Measurements from ENCODE around the gene NAT10.
"Not testable (repeated sequence)": the region's sequence is repeated elsewhere in the genome, so short reads cannot be mapped to it uniquely, and the experiment has no call there.

Gene NAT10

DNA sequence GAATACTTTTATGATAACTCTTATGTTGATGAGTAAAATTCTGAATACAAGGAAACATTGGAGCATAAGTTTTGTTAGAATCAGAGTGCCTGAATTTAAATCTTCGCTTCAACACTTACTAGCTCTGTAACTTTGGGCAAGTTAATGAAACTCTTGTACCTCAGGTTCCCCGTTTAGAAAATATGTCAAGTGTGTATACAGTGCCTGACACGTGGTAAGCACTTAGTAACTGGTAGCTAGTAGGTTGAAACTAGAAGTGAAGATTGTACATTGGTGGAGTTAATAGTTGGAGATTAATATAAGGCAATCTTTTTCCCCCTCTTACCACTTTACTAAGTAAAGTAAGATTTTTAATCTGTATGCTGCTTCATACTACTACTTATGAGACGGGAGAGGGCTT, 24.8 kb upstream of the NAT10 start:
- TF ChIP-seq, protein P1, sequence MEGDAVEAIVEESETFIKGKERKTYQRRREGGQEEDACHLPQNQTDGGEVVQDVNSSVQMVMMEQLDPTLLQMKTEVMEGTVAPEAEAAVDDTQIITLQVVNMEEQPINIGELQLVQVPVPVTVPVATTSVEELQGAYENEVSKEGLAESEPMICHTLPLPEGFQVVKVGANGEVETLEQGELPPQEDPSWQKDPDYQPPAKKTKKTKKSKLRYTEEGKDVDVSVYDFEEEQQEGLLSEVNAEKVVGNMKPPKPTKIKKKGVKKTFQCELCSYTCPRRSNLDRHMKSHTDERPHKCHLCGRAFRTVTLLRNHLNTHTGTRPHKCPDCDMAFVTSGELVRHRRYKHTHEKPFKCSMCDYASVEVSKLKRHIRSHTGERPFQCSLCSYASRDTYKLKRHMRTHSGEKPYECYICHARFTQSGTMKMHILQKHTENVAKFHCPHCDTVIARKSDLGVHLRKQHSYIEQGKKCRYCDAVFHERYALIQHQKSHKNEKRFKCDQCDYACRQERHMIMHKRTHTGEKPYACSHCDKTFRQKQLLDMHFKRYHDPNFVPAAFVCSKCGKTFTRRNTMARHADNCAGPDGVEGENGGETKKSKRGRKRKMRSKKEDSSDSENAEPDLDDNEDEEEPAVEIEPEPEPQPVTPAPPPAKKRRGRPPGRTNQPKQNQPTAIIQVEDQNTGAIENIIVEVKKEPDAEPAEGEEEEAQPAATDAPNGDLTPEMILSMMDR (conservative IDR thresholded peaks at IDR 0.05; ENCODE audit: low read depth, low read length), result no peak
- H3K4me3 ChIP-seq (ENCODE audit: low read depth, low read length), result no peak overlapping the region
- DNase-seq (ENCODE audit: low read depth), result no peak

DNA sequence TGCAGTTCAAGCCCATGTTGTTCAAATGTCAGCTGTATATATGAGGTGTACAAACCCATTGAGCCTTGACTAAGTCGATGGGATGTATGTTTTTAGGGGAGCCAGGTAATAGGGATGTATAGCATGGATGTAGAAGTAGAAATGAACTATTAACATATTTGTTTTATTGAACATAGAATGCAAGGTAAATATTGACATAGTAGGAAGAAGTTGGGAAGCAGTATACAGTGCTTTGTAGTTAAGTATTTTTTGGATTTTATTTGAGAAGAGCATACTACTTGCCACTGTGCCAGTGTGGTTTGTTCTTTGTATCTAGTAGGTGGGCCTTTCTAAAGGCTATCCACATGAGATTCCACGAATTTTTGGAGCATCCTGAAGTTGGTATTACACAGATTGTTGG, 20.8 kb upstream of the NAT10 start:
- TF ChIP-seq, protein P1 (conservative IDR thresholded peaks at IDR 0.05; ENCODE audit: low read depth, low read length), result no peak
- H3K4me3 ChIP-seq (ENCODE audit: low read depth, low read length), result no peak overlapping the region
- no peak for DNase-seq (ENCODE audit: low read depth)

DNA sequence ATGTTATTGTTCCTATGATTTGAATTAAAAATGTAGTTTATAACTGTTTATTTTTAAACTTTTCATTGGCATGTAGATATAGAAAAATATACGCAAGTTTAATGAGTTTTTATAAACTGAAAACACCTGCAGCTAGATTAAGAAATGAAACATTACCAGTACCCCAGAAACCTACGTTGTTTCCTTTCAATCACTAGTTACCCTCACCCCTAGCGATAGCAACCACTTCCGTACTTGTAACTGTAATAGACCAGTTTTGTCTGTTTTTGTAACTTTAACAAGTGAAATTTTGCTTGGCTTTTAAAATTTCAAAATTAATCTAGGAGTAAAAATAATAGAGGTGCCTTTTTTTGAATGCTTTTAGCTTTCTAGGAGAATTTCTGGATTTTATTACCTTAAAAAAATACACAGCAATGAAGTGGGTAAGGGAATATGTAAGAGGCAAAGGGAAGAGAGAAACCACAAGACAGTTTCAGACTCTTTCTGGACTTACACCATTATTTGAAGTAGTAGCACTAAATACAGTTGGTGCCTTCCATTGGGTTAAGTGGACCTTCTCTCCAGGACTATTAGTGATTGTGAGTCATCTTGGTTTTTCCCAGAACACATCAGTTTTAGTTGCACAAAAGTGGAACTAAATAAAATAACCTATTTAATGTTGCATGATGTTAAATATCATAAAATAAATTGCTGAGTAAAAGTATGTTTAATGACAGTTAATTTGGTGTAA, 18.7 kb upstream of the NAT10 start:
- DNase-seq (ENCODE audit: low read depth), result peak; percentile 33
- H3K4me3 ChIP-seq (ENCODE audit: low read depth, low read length), result no peak overlapping the region
- TF ChIP-seq, protein P1 (conservative IDR thresholded peaks at IDR 0.05; ENCODE audit: low read depth, low read length), result no peak

DNA sequence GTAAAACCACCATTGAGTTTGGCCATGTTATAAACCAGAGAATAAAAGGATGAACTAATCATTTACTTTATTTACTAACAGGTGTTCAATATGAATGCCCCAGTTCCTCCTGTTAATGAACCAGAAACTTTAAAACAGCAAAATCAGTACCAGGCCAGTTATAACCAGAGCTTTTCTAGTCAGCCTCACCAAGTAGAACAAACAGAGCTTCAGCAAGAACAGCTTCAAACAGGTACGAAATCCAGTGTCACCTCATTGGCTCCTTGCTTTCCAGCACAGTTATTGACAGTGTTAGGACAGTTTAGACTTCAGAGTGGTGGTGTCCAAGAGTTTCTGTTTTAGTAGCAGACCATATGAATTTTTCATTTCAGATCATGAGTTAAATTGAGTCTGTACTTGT, 13.6 kb upstream of the NAT10 start:
- no peak overlapping the region for H3K4me3 ChIP-seq (ENCODE audit: low read depth, low read length)
- TF ChIP-seq, protein P1 (conservative IDR thresholded peaks at IDR 0.05; ENCODE audit: low read depth, low read length), result no peak
- no peak for DNase-seq (ENCODE audit: low read depth)

DNA sequence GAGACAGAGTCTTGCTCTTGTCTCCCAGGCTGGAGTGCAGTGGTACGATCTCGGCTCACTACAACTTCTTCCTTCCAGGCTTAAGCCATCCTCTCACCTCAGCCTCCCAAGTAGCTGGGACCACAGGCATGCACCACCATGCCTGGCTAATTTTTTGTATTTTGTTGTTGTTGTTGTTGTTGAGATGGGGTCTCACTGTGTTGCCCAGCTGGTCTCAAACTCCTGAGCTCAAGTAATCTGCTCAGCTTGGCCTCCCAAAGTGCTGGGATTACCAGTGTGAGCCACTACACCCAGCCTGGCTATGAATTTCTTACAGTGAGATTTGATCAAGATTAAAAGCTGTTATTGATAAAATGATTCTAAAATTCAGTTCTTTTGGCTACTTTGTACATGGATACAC, 10.5 kb upstream of the NAT10 start:
- H3K4me3 ChIP-seq (ENCODE audit: low read depth, low read length); DNase-seq (ENCODE audit: low read depth): not testable (repeated sequence)

DNA sequence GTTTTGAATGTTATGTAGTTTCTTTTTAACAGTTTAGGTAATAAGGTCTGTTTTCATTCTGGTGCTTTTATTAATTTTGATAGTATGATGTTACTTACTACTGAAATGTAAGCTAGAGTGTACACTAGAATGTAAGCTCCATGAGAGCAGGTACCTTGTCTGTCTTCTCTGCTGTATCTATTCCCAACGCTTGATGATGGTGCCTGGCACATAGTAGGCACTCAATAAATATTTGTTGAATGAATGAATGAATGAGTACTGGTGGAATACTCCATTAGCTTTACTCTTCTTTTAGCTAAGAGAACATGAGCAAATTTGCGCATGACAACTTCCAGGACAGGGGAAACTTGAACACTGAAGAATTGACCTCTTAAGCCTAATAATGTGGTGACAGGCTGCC, 6.6 kb upstream of the NAT10 start:
- TF ChIP-seq, protein P1 (conservative IDR thresholded peaks at IDR 0.05; ENCODE audit: low read depth, low read length), result no peak
- H3K4me3 ChIP-seq (ENCODE audit: low read depth, low read length), result no peak overlapping the region
- no peak for DNase-seq (ENCODE audit: low read depth)

DNA sequence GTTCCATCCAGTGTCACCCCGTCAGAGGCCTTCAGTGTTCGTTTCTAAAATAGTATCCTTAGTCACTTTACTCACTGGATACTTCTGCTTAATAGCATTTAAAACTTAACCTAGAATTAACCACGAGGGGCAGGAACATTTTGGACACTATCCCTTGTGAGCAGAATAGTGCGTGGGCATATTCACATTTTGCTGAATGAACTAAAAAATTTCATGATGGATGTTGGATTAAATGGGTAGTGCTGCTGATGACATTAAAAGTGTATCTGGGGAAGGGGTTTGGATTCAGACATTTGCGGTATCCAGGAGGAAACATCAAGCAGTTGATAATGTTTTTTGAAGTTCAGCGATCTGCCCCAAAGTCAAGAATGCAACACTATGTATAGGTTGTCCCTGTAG, 750 bp upstream of the NAT10 start:
- TF ChIP-seq, protein P1 (conservative IDR thresholded peaks at IDR 0.05; ENCODE audit: low read depth, low read length), result no peak
- DNase-seq (ENCODE audit: low read depth), result no peak
- H3K4me3 ChIP-seq (ENCODE audit: low read depth, low read length), result peak overlapping the region; percentile 68

All from choroid plexus epithelial cell (primary cell).